GM18951 (cell line): ENCODE results near the gene IGSF9.

ENCODE experiments used
- POLR2A ChIP-seq: IDR thresholded peaks from 4 replicates; pipeline ENCODE4 v1.6.1; 2011; ENCODE audit warnings: mild to moderate bottlenecking; ENCODE audit not compliant: insufficient read length, insufficient read depth; ENCODE audit errors: extremely low read depth
- in situ Hi-C: fragments of 300-500 bp; cut with MboI; formaldehyde crosslinking; loops from one replicate; pipeline ENCODE4 v1.12.0; 2022; ENCODE audit warnings: low sequenced_read_pairs, mixed read lengths, inconsistent platforms; ENCODE audit not compliant: unreplicated experiment

The IGSF9 gene

DNA sequence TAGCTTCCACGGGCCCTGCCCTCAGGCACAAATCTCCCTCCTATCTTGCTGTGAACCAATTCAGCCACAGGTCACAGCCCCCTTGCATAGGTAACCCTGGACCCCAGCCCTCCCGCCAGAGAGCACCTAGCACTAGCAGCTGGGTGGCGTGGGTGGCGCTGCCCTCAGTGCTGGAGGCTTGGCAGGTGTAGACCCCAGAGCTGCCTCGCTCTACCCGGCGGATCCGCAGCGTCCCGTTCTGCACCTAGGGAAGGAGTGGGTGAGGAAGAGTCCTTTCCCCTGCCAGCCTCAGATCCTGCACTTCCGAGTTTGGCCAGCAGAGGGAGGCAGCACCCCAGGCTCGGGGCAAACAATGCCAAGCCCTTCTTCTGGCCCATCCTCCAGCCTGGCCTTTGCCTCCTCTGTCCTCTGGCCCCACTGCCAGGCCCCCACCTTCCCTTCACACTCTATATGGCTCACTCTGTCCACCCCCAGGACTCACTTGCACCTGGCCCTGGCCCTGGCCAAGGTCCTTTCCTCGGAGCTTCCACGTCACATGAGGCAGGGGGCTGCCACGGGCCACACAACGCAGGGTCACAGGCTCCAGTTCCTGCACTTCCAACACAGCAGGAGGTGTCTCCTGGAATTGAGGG, 9.0 kb downstream of the IGSF9 start:
- TF ChIP-seq POLR2A: no peak
- in situ Hi-C loops: no loop called here

DNA sequence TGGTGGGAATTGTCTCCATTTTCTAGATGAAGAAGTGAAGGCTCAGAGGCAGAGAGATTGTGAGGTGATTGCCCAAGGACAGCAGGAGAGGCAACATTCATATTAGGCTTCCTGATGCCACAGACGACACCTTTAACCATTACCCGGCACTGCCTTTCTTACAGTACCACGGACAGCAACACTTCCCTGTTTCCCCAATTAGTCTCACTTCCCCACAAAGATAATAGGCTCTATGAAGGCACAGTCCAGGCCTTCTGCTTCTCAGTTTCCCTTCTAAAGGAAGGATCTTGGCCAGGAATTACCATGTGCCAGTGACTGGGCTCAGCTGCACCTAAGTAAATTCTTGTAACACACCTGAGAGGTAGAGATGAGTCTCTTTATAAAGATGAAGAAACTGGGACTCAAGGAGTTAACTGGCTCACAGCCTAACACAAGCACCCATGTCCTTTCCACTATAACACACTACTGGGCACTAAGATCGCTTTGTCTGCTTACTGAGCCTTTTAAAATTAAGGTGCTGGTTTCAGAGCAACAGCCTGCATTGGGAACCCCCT, 9.6 kb downstream of the IGSF9 start:
- TF ChIP-seq POLR2A: no peak
- in situ Hi-C loops: no loop called here

DNA sequence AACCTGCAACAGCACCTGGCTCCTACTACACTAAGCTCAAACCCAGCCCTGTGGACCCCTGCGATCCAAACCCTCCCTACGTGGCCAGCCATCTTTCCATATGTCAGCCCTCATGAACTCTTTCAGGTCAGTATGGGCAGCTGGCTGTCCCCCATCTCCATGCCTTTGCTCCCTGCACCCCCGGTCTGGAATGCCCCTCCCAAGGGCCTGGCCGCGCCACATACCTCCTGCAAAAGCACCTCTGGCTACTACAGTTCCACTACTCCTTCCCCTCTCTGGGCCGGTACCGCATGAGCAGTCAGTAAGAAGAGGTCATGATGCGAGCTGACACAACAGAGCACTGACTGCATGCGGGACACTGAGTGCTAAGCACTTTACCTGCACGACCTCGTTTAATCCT, 10.1 kb downstream of the IGSF9 start:
- no peak for TF ChIP-seq POLR2A
- in situ Hi-C loops: no loop called here

DNA sequence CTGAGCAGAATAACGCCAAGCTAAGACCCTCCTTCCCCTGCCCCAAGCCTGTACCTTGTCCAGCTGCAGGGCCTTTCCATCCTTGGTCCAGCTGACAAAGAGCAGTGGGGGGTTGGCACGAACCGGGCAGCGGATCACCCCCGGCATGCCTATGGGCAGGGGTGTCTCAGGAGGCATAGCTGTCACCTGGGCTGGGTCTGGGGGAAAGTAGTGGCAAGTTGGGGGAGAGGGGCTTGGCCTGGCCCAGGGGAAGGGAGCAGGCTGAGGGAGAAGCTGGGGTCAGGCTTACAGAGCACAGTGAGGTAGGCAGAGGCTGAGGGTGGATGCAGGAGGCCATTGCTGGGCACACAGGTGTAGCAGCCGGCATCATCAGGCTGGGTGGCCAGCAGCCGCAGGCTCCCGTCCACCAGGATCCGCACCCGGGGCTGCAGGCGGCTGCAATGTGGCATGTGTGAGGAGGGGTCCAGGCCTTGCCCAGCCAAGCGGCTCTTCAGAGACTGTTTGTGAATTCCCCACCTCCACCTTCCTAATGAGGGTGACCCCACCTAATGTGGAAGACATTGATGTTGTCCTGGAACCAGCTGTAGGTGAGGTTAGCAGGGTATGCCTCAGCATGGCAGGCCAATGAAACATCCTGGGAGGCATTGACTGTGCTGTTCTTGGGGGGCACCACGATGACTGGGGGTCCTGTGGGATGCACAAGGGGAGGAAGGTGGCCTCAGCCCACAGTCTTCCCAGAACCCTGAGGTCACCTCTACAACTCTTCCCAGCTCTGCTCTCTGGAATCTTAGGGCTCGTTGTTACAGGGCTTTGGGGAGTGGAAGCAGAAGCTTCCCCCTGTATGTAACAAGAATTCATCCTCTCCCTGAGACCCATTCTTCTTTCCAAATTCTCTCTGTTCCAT, 11.0 kb downstream of the IGSF9 start:
- in situ Hi-C loops: no loop called here
- TF ChIP-seq POLR2A: no peak

DNA sequence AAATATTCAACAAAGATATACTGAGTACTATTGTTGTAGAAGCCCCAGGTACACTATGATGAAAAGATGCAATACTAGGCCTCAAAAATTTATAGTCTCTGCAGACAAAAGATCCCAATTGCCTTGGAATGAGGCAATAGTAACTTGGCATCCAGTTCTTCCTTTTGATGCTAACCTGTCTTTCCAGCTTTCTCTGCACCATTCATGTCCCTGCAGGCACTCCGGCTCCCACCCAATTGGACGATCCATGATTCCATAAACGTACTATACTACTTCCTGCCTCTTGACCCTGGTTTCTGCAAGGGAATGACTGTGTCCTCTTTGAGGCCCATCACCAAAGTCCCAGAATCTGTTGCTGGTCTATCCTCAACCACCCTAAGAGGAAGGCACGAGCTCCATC, 12.1 kb downstream of the IGSF9 start:
- in situ Hi-C loops: no loop called here
- no peak for TF ChIP-seq POLR2A

DNA sequence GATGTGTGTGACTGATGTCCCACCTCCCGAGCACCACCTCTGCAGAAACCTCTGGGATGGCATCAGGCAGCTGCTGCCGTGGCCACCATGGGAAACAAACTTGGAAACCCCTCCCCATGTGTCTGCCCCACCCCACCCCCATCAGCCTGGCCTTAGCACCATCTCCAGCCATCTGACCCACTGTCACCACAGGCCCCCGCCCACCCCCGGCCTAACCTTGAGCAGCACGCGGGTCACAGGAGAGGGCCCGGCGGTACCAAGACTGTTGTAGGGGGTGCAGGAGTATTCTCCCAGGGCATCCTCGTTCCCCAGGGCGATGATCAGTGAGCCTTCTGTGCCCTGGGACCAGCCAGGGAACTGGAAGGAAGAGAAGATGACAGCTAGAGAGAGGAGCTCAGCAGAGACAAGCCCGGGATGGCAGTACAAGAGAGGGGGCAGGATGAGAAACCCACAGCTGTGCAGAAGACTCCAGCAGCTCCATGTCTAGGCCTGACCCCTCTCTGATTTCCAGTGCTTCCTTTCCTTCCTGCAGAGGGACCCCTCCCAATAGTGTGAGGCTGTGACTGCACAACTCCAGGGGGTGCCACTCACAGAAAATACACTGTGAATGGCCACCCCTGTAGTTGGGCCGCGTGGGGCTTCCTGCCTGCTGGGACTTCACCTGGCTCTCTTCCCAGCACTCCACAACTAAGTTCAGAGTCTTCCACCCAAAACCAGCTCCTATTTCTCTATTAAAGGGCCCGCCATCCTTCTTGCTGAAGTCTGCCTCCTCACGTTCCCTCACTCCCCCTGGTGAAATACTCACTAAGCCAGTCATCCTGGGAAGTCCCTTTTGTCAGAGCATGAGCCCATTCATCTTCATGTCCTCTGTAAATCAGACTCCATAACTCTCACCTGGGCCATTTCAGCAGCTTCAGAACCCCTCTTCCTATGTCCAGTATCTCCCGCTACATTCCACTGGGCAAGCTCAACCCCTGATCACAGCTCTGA, 12.8 kb downstream of the IGSF9 start:
- in situ Hi-C loops: no loop called here
- no peak for TF ChIP-seq POLR2A

DNA sequence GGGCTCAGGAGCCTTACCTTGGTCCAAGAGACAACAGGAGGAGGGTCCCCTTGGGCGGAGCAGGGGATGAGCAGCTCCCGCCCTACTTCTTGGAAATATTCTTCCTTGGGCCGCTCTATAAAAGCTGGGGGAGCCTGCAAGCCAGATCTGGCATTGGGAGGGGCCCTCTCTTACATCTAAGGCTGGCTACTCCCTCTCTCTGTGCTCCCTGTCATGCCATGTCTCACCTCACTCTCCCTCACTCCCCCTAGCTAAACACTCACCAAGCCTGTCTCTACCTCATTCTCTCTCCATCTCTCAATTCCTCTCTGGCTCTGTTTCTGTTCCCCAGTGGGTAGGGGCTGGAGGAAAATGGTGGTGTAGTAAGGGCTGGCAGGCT, 13.6 kb downstream of the IGSF9 start:
- in situ Hi-C loops: no loop called here
- no peak for TF ChIP-seq POLR2A

DNA sequence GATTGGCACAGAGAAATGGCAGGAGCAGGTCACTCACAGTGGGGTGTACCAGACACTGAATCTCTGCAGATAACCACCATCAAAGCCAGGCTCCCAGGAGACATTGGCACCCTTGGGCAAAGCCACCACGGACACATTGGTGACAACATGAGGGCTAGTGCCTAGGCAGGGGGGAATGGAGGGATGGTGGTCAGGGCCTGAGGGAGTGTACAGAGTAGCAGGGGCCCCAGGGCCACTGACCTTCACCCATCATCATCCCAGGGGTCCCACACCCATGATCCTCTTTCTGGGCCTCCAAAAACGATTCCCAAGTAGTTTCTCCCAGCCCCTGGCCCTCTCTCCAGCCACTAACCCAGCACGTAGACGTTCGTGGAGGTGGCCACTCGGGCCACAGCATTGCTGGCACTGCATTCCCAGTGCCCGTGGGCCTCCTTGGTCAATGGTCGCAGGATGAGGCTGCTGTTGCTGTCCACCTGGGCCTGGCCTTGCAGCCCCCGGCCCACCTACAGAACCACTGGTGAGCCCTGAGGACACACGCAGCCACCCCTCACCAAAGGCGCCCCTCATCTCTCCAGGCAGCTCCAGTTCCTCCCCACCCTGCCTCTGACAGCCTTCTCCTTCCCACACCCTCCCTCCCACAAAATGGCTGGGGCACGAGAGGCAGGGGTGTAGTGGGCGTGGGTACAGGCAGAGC, 14.2 kb downstream of the IGSF9 start:
- no peak for TF ChIP-seq POLR2A
- in situ Hi-C loops: no loop called here

DNA sequence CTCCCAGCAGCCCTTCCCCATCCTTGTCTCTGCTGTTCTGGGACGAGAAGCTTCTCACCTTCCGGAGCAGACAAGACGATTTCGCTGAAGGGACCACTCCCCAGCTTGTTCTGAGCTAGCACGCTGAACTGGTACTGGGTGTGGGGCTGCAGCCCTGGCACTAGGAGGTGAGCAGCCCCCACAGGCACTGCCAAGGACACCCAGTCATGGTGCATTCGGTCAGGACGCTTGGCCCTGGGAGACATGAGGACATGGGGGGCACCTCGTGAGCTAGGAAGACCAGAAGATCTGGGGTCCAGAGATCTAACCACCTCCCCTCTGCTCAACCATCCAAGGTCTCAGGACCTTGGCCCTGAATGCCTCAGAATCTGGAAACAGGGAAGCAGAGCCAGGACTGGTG, 14.8 kb downstream of the IGSF9 start:
- in situ Hi-C loops: no loop called here
- no peak for TF ChIP-seq POLR2A

DNA sequence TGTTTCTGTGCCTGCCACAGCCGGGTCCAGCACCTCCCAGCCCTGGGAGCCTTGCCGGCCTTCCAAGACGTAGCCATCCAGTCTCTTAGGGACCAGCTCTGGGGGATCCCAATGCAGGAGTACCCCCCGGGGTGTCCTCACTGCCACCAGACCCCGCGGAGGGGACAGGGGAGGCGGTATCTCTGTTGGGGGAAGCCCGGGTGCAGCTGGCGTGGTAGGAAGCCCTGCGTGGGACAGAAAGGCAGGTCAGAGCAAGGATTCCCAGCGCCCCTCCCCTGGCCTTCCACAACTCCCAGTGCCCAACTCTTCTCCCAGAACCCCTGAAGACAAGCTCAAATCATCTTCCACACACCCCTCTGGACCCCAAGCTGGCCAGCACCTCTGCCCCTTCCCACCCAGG, 15.2 kb downstream of the IGSF9 start:
- TF ChIP-seq POLR2A: no peak
- in situ Hi-C loops: no loop called here

DNA sequence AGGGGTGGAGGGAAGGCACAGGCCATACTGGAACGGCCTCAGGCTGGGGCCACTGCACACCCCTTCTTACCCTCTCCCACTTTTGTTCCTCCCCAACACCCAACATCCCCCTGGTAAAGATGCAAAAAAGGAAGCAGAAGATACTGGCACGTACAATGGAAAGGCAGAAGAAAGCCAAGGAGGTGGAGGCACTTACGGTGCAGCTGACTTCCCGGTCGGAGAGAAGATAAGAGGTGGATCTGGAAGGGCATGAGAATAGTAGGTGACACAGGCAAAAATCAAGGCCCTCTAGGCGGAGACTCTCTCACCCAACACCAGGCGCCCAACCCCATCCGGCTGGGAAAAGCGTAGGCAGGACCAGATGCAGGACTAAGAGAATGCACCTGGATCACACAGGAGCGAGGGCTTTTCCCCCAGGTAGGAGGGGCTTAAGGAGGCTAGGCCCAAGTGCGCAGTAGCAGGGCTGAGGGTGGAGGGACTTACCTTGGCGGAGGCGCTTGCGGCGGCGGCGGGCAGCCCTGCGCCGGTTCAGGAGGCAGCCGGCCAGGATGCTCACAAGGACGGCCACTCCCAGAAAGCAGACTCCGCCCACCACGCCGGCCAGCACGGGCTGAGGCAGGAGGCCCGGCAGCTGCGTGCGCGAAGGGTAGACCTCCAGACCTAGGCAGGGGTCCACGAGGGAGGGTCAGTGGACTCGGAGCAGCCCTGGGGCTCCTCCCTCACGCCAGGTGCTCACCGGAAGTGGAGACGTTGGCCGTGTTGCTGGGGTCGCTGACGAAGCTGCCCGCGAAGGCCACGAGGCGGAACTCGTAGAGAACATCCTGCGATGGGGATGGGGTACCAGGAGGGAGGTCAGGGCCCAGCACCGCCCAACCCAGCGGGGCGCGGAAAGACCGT, 16.0 kb downstream of the IGSF9 start:
- TF ChIP-seq POLR2A: no peak
- in situ Hi-C loops: no loop called here
